Brain microvascular endothelial cell (primary cell): Measurements from ENCODE around the gene C16orf95.

Source experiments
- DNase-seq: peaks from one replicate; pipeline ENCODE4 v3.0.0-alpha.2; 2020
- H3K27ac ChIP-seq: fragments of 250-450 bp; sonication (Bioruptor Pico); 2 replicates; pipeline ENCODE4 v1.5.1; 2020; ENCODE audit warnings: mild to moderate bottlenecking, moderate library complexity
- H3K27me3 ChIP-seq: fragments of 250-450 bp; sonication (Bioruptor Pico); replicated peaks from 2 replicates; pipeline ENCODE4 v1.5.1; 2020; ENCODE audit warnings: mild to moderate bottlenecking
- H3K36me3 ChIP-seq: fragments of 250-450 bp; sonication (Bioruptor Pico); replicated peaks from 2 replicates; pipeline ENCODE4 v1.5.1; 2020; ENCODE audit warnings: mild to moderate bottlenecking
- H3K4me3 ChIP-seq: 2 replicates; pipeline ENCODE4 v1.5.1; 2011; ENCODE audit warnings: low read depth, mild to moderate bottlenecking, control low read depth, low read length, moderate library complexity
- CTCF ChIP-seq: IDR thresholded peaks from 2 replicates; pipeline ENCODE4 v1.5.1; 2011; ENCODE audit warnings: low read depth, mild to moderate bottlenecking, moderate library complexity, low read length, control low read depth, inconsistent platforms; ENCODE audit errors: missing control alignments
- in situ Hi-C: cut with HindIII; loops from 2 replicates; pipeline ENCODE4 v1.10.0; 2017; ENCODE audit warnings: low sequenced_read_pairs, low pct_ligation_motif_present

C16orf95 gene

GRCh38 chr16:87361916-87362619, 44.9 kb upstream of the C16orf95 start:
- TF ChIP-seq CTCF: no peak
- Histone ChIP-seq H3K27ac (no peak overlapping the region), H3K4me3 (no peak overlapping the region), H3K27me3 (no peaks in the 10 kb centered on the region), H3K36me3 (peaks cover 29% of the 10 kb centered on the region)
- in situ Hi-C loops: no loop called here
- peak; percentile 38 for DNase-seq

- Histone ChIP-seq H3K36me3 (peaks cover 33% of the 10 kb centered on the region), H3K27me3 (no peaks in the 10 kb centered on the region), H3K27ac (no peak overlapping the region), H3K4me3 (no peak overlapping the region)
- in situ Hi-C loops: no loop called here
- TF ChIP-seq CTCF: no peak
- no peak for DNase-seq
These were observed 43.8 kb upstream of the C16orf95 start for GRCh38 chr16:87360862-87361610.

GRCh38 chr16:87359121-87359520, 41.9 kb upstream of the C16orf95 start:
- Histone ChIP-seq H3K4me3 (no peak overlapping the region), H3K36me3 (peaks cover 33% of the 10 kb centered on the region), H3K27ac (no peak overlapping the region), H3K27me3 (no peaks in the 10 kb centered on the region)
- no peak for TF ChIP-seq CTCF
- DNase-seq: no peak
- in situ Hi-C loops: no loop called here

GRCh38 chr16:87358696-87359095, 41.5 kb upstream of the C16orf95 start:
- in situ Hi-C loops: no loop called here
- TF ChIP-seq CTCF: no peak
- H3K36me3 ChIP-seq: peaks cover 33% of the 10 kb centered on the region
- no peak overlapping the region for H3K27ac ChIP-seq
- no peak for DNase-seq
- H3K4me3 ChIP-seq: no peak overlapping the region
- H3K27me3 ChIP-seq: no peaks in the 10 kb centered on the region

- H3K36me3 ChIP-seq: peaks cover 33% of the 10 kb centered on the region
These were observed 41.1 kb upstream of the C16orf95 start for GRCh38 chr16:87358250-87358649.

More at GRCh38 chr16:87358250-87358649, 41.1 kb upstream of the C16orf95 start:
- Histone ChIP-seq H3K27me3 (no peaks in the 10 kb centered on the region), H3K27ac (no peak overlapping the region), H3K4me3 (no peak overlapping the region)
- in situ Hi-C loops: no loop called here
- DNase-seq: no peak
- no peak for TF ChIP-seq CTCF
